LNCAP (cell line): Measurements from ENCODE around the gene CD34.

Experiments used
- CTCF ChIP-seq: fragments of 450-650 bp; IDR thresholded peaks from 2 replicates; pipeline ENCODE4 v1.5.1; 2017; ENCODE audit warnings: mild to moderate bottlenecking

Gene CD34

GRCh38 chr1:207923121-207923520 is 12.2 kb upstream of the CD34 start:
- TF ChIP-seq CTCF = no peak

GRCh38 chr1:207922554-207922953 is 11.6 kb upstream of the CD34 start:
- no peak for TF ChIP-seq CTCF

- no peak for TF ChIP-seq CTCF
Measured at GRCh38 chr1:207921321-207921720, 10.4 kb upstream of the CD34 start.

GRCh38 chr1:207920444-207921021 is 9.6 kb upstream of the CD34 start:
- no peak for TF ChIP-seq CTCF

GRCh38 chr1:207919523-207920170 is 8.7 kb upstream of the CD34 start:
- TF ChIP-seq CTCF = no peak

GRCh38 chr1:207918581-207918980 is 7.7 kb upstream of the CD34 start:
- no peak for TF ChIP-seq CTCF

- no peak for TF ChIP-seq CTCF
Measured at GRCh38 chr1:207918011-207918410, 7.1 kb upstream of the CD34 start.

GRCh38 chr1:207917080-207917479 is 6.2 kb upstream of the CD34 start:
- TF ChIP-seq CTCF = no peak
